Astrocyte of the hippocampus (primary cell): ENCODE results near the gene SMYD3.
A peak's percentile ranks its signal among the peaks of the same experiment; 100 is the strongest.

ENCODE experiments used
- DNase-seq: peaks from one replicate; pipeline ENCODE4 v3.0.0; 2011; ENCODE audit warnings: low read depth, low spot score

The SMYD3 gene

GRCh38 chr1:246176126-246177024 is 330.7 kb downstream of the SMYD3 start:
- DNase-seq, result peak; percentile 25

GRCh38 chr1:246170574-246171261 is 336.4 kb downstream of the SMYD3 start:
- DNase-seq, result no peak

- DNase-seq, result no peak
These were observed 337.6 kb downstream of the SMYD3 start for GRCh38 chr1:246169486-246169885.

GRCh38 chr1:246169019-246169418 is 338.1 kb downstream of the SMYD3 start:
- no peak for DNase-seq

GRCh38 chr1:246166841-246167240 is 340.2 kb downstream of the SMYD3 start:
- no peak for DNase-seq

GRCh38 chr1:246165826-246166709 is 341.0 kb downstream of the SMYD3 start:
- DNase-seq, result no peak

- no peak for DNase-seq
These were observed 342.3 kb downstream of the SMYD3 start for GRCh38 chr1:246164764-246165163.

- DNase-seq, result no peak
These were observed 344.5 kb downstream of the SMYD3 start for GRCh38 chr1:246162560-246162959.

- peak; percentile 52 for DNase-seq
These were observed 345.5 kb downstream of the SMYD3 start for GRCh38 chr1:246161626-246162025.

- no peak for DNase-seq
These were observed 346.2 kb downstream of the SMYD3 start for GRCh38 chr1:246160905-246161304.

GRCh38 chr1:246160374-246160773 is 346.7 kb downstream of the SMYD3 start:
- DNase-seq, result no peak

GRCh38 chr1:246159279-246160227 is 347.5 kb downstream of the SMYD3 start:
- DNase-seq, result no peak

- no peak for DNase-seq
These were observed 348.9 kb downstream of the SMYD3 start for GRCh38 chr1:246158131-246158530.

- DNase-seq, result no peak
These were observed 349.6 kb downstream of the SMYD3 start for GRCh38 chr1:246157516-246157915.

- no peak for DNase-seq
These were observed 350.2 kb downstream of the SMYD3 start for GRCh38 chr1:246156847-246157246.

GRCh38 chr1:246155923-246156322 is 351.2 kb downstream of the SMYD3 start:
- DNase-seq, result no peak

GRCh38 chr1:246153796-246154212 is 353.3 kb downstream of the SMYD3 start:
- DNase-seq, result peak; percentile 87

GRCh38 chr1:246152986-246153431 is 354.1 kb downstream of the SMYD3 start:
- no peak for DNase-seq

- no peak for DNase-seq
These were observed 355.2 kb downstream of the SMYD3 start for GRCh38 chr1:246151796-246152434.

GRCh38 chr1:246149543-246149942 is 357.5 kb downstream of the SMYD3 start:
- DNase-seq, result no peak
